ENCODE data around the gene ZFHX2.

- TF ChIP-seq, protein P1, sequence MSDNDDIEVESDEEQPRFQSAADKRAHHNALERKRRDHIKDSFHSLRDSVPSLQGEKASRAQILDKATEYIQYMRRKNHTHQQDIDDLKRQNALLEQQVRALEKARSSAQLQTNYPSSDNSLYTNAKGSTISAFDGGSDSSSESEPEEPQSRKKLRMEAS (IDR thresholded peaks at IDR 0.05): no peak
- TF ChIP-seq EP300 (IDR thresholded peaks at IDR 0.05; ENCODE audit: borderline replicate concordance): no peak
- TF ChIP-seq RAD21 (IDR thresholded peaks at IDR 0.05; ENCODE audit: low read depth): no peak
- TF ChIP-seq TCF12 (IDR thresholded peaks at IDR 0.05; ENCODE audit: low read depth): no peak
- TF ChIP-seq CREB1 (IDR thresholded peaks at IDR 0.05; ENCODE audit: low read depth): no peak
- TF ChIP-seq FOXM1 (IDR thresholded peaks at IDR 0.05; ENCODE audit: borderline replicate concordance, low read depth): no peak
- no peak for TF ChIP-seq YY1 (IDR thresholded peaks at IDR 0.05; ENCODE audit: low read depth)
- no peak for TF ChIP-seq REST (IDR thresholded peaks at IDR 0.05; ENCODE audit: low read depth)
- TF ChIP-seq CEBPB (IDR thresholded peaks at IDR 0.05): no peak
Measured at GRCh38 chr14:23559926-23560520, 8.5 kb upstream of the ZFHX2 start.
